A549 (cell line): ENCODE measurements around the gene ZWILCH. TPM values are rescaled to one million over a fixed set of nuclear protein-coding genes. Genes with fewer than 3 reads are reported as not detected.

Experiments used
- ATAC-seq, 2 experiments: fragments of 200-7000 bp in 1 of 2; fragments of >200 bp in 1 of 2; cut with Nextera tagmentation in 1 of 2; cut with Tn5 transposase in 1 of 2; 3 replicates each; pipeline versions ENCODE4 v1.8.0 to v1.9.1; 2018 to 2020; ENCODE audit warnings: mild to moderate bottlenecking in 1 of 2, moderate library complexity in 1 of 2
- CTCF ChIA-PET: fragments of 300-600 bp; sonication (Branson Sonifier 250); formaldehyde crosslinking; extraction: SDS; loops from one replicate; lab custom pipeline; 2021; ENCODE audit warnings: antibody characterized with exemption, inconsistent platforms; lab: Yijun Ruan, JAX
- POLR2A ChIA-PET: fragments of 350-600 bp; formaldehyde crosslinking; extraction: SDS; loops from one replicate; lab custom pipeline; 2021; ENCODE audit warnings: antibody characterized with exemption, inconsistent platforms; lab: Yijun Ruan, JAX
- DNase-seq, 2 experiments: peaks; one replicate each; pipeline versions ENCODE4 v3.0.0 to v3.0.0-alpha.2; 2011 to 2016; ENCODE audit warnings: low read depth in 1 of 2, low spot score in 1 of 2
- FAIRE-seq: peaks from 2 replicates; lab custom pipeline; 2011; peaks lifted over from hg19 to GRCh38; lab: Jason Lieb, UNC
- H3K27ac ChIP-seq, 2 experiments: fragments of >200 bp; sonication (Bioruptor Twin); formaldehyde crosslinking; 3 replicates each; pipeline ENCODE4 v1.5.1; 2016 to 2017
- H3K4me1 ChIP-seq: fragments of >200 bp; sonication (Bioruptor Twin); formaldehyde crosslinking; 3 replicates; pipeline ENCODE4 v1.6.1; 2016
- H3K4me2 ChIP-seq: fragments of >200 bp; sonication (Bioruptor Twin); formaldehyde crosslinking; 3 replicates; pipeline ENCODE4 v1.6.1; 2016
- H3K4me3 ChIP-seq: fragments of >200 bp; sonication (Bioruptor Twin); formaldehyde crosslinking; 3 replicates; pipeline ENCODE4 v1.5.1; 2016
- H3K9me3 ChIP-seq: fragments of >200 bp; sonication (Bioruptor Twin); formaldehyde crosslinking; 3 replicates; pipeline ENCODE4 v1.6.1; 2016
- ATOH8 ChIP-seq: fragments of 250-450 bp; sonication (Bioruptor Pico); IDR thresholded peaks from 2 replicates; pipeline ENCODE4 v1.5.0; 2020; ENCODE audit warnings: low read depth, mild to moderate bottlenecking, moderate library complexity
- BCL3 ChIP-seq: fragments of >200 bp; sonication (Bioruptor Twin); formaldehyde crosslinking; IDR thresholded peaks from 3 replicates; pipeline ENCODE4 v1.6.1; 2016
- BHLHE40 ChIP-seq: IDR thresholded peaks from 2 replicates; pipeline ENCODE4 v1.6.1; 2012; ENCODE audit warnings: low read depth, low read length, inconsistent platforms
- CTCF ChIP-seq: fragments of >200 bp; sonication (Bioruptor Twin); formaldehyde crosslinking; IDR thresholded peaks from 3 replicates; pipeline ENCODE4 v1.5.1; 2016
- EP300 ChIP-seq, 2 experiments: fragments of >200 bp; sonication (Bioruptor Twin); formaldehyde crosslinking; IDR thresholded peaks; 2 replicates in 1 of 2; 3 replicates in 1 of 2; pipeline ENCODE4 v1.6.1; 2016 to 2017
- HEYL ChIP-seq: fragments of 250-450 bp; sonication (Bioruptor Pico); IDR thresholded peaks from 2 replicates; pipeline ENCODE4 v1.8.0; 2021; ENCODE audit warnings: mild to moderate bottlenecking, moderate library complexity
- HMGXB4 ChIP-seq: fragments of 250-450 bp; sonication (Bioruptor Pico); IDR thresholded peaks from 2 replicates; pipeline ENCODE4 v1.5.0; 2021; ENCODE audit warnings: mild to moderate bottlenecking, moderate library complexity, borderline replicate concordance
- HOXB5 ChIP-seq: fragments of 250-450 bp; sonication (Bioruptor Pico); IDR thresholded peaks from 2 replicates; pipeline ENCODE4 v1.5.0; 2020; ENCODE audit warnings: mild to moderate bottlenecking, moderate library complexity
- JUNB ChIP-seq: fragments of >200 bp; sonication (Bioruptor Twin); formaldehyde crosslinking; IDR thresholded peaks from 2 replicates; pipeline ENCODE4 v1.6.1; 2016
- KDM1A ChIP-seq: fragments of 200-600 bp; sonication (generic); IDR thresholded peaks from 2 replicates; pipeline ENCODE4 v1.6.1; 2016; ENCODE audit warnings: low read depth, mild to moderate bottlenecking
- MAFK ChIP-seq: fragments of 450-650 bp; IDR thresholded peaks from 2 replicates; pipeline ENCODE4 v1.6.1; 2014; ENCODE audit not compliant: partially characterized antibody
- MAZ ChIP-seq: fragments of 150-350 bp; IDR thresholded peaks from 2 replicates; pipeline ENCODE4 v1.6.1; 2014; ENCODE audit warnings: antibody characterized with exemption, low read depth, low read length, borderline replicate concordance
- NR3C1 ChIP-seq: fragments of >200 bp; sonication (Bioruptor Twin); formaldehyde crosslinking; IDR thresholded peaks from 3 replicates; pipeline ENCODE4 v1.6.1; 2017
- PHF8 ChIP-seq: fragments of 200-600 bp; sonication (generic); IDR thresholded peaks from 2 replicates; pipeline ENCODE4 v1.6.1; 2016; ENCODE audit warnings: low read depth, mild to moderate bottlenecking, antibody characterized with exemption, moderate library complexity, borderline replicate concordance
- POLR2A ChIP-seq: IDR thresholded peaks from 2 replicates; pipeline ENCODE4 v1.6.1; 2012; ENCODE audit warnings: mild to moderate bottlenecking, low read length
- POLR2AphosphoS2 ChIP-seq: conservative IDR thresholded peaks from 2 replicates; pipeline ENCODE4 v1.6.1; 2012; ENCODE audit warnings: low read length, improper control_type of control experiment, inconsistent platforms
- RAD21 ChIP-seq, 2 experiments: fragments of >200 bp in 1 of 2; sonication (Bioruptor Twin) in 1 of 2; formaldehyde crosslinking in 1 of 2; IDR thresholded peaks in 1 of 2; conservative IDR thresholded peaks in 1 of 2; 2 replicates in 1 of 2; 3 replicates in 1 of 2; pipeline ENCODE4 v1.6.1; 2012 to 2018; ENCODE audit warnings: inconsistent platforms in 1 of 2
- RARB ChIP-seq: fragments of 250-450 bp; sonication (Bioruptor Pico); IDR thresholded peaks from 2 replicates; pipeline ENCODE4 v1.8.0; 2021; ENCODE audit warnings: mild to moderate bottlenecking, moderate library complexity
- REST ChIP-seq: fragments of 200-600 bp; sonication (generic); IDR thresholded peaks from 2 replicates; pipeline ENCODE4 v1.6.1; 2016; ENCODE audit warnings: antibody characterized with exemption, mild to moderate bottlenecking, moderate library complexity
- RNF2 ChIP-seq: fragments of 200-600 bp; sonication (generic); IDR thresholded peaks from 2 replicates; pipeline ENCODE4 v1.6.1; 2016; ENCODE audit warnings: low read depth, mild to moderate bottlenecking, antibody characterized with exemption, moderate library complexity, borderline replicate concordance
- SMC3 ChIP-seq: fragments of >200 bp; sonication (Bioruptor Twin); formaldehyde crosslinking; IDR thresholded peaks from 3 replicates; pipeline ENCODE4 v1.6.1; 2018; ENCODE audit warnings: inconsistent platforms
- TFCP2L1 ChIP-seq: fragments of 250-450 bp; sonication (Bioruptor Pico); IDR thresholded peaks from 2 replicates; pipeline ENCODE4 v1.5.0; 2021; ENCODE audit warnings: mild to moderate bottlenecking
- TP53 ChIP-seq: fragments of 250-450 bp; sonication (Bioruptor Pico); IDR thresholded peaks from 2 replicates; pipeline ENCODE4 v1.5.0; 2021; ENCODE audit warnings: mild to moderate bottlenecking, moderate library complexity
- WGBS: methylation state at CpG from one replicate; pipeline ENCODE4 v1.1.6; 2017; ENCODE audit errors: missing lambda C conversion rate; 5-methylcytosine and 5-hydroxymethylcytosine counted together
- polyA plus RNA-seq, 4 experiments: library from polyadenylated mRNA; depleted of rRNA in 3 of 4; stranded (reverse); fragments of >200 nt; fragmentation: RNase III in 1 of 4; extraction: RNeasy Plus Mini Kit Qiagen cat#74134 plus additional on column Dnase treatment in 1 of 4; gene quantifications; 2 replicates in 3 of 4; 3 replicates in 1 of 4; pipeline ENCODE4 v1.2.3, GENCODE V29; 2011 to 2017

The ZWILCH gene
- polyA plus RNA-seq, 2 of the 4 experiments (the other 2 are of a cell fraction): 49.4 to 70.9 TPM

GRCh38 chr15:66472176-66472999 is 32.7 kb upstream of the ZWILCH start:
- peak overlapping the region in 1 of 2 experiments; percentile 34; a peak in 2 of 6 replicates for H3K27ac ChIP-seq
- peak overlapping the region; percentile 54 for H3K4me2 ChIP-seq
- WGBS: 79% methylated on average over 8 of the region's 8 CpGs
- ATAC-seq (peak in 1 of 2 experiments; percentile 29; a peak in 3 of 6 replicates), FAIRE-seq (no peak), DNase-seq (no peak)
- TF ChIP-seq HMGXB4 (CRISPR knock-in tag) (no peak), BCL3 (no peak), HOXB5 (CRISPR knock-in tag) (no peak), HEYL (CRISPR knock-in tag) (no peak), ATOH8 (no peak), MAZ (no peak), PHF8 (no peak), NR3C1 (no peak), POLR2A (no peak), MAFK (no peak)
- no peak overlapping the region for H3K4me3 ChIP-seq
- ChIA-PET POLR2A (interaction anchor here (1.0 kb wide), 1 partner anchor 85 kb away, joined by 3 read pairs; the partner anchor contains the start of gene MAP2K1), CTCF (interaction anchor here (0.8 to 2.4 kb wide), 7 partner anchors 10 to 381 kb away, joined by 3 to 12 read pairs (median 3); partner anchors contain the start of gene MAP2K1)
- H3K4me1 ChIP-seq: peaks cover 14% of the 10 kb centered on the region
- H3K9me3 ChIP-seq: no peaks in the 10 kb centered on the region

GRCh38 chr15:66474135-66474534 is 31.0 kb upstream of the ZWILCH start:
- Histone ChIP-seq H3K4me1 (peaks cover 14% of the 10 kb centered on the region), H3K4me3 (no peak overlapping the region), H3K9me3 (no peaks in the 10 kb centered on the region), H3K27ac (no peak overlapping the region), H3K4me2 (no peak overlapping the region)
- ChIA-PET CTCF (interaction anchor here (0.5 to 3.2 kb wide), 6 partner anchors 16 to 87 kb away, joined by 3 to 16 read pairs (median 6); partner anchors contain the start of genes MAP2K1 and SNAPC5), POLR2A (no interaction called here)
- 98% methylated on average over 2 of the region's 2 CpGs for WGBS
- no peak for ATAC-seq
- FAIRE-seq: no peak
- DNase-seq: no peak
- TF ChIP-seq EP300 (IDR thresholded peaks at IDR 0.05): no peak
- TF ChIP-seq BHLHE40: no peak
- TF ChIP-seq HOXB5 (CRISPR knock-in tag): no peak
- TF ChIP-seq MAZ: no peak
- TF ChIP-seq KDM1A: no peak
- TF ChIP-seq RAD21 (conservative IDR thresholded peaks at IDR 0.05 in 1 of 2, IDR thresholded peaks at IDR 0.05 in 1 of 2): no peak
- no peak for TF ChIP-seq RARB (CRISPR knock-in tag)
- no peak for TF ChIP-seq TP53 (CRISPR knock-in tag)
- TF ChIP-seq NR3C1: no peak
- TF ChIP-seq SMC3: no peak
- TF ChIP-seq RNF2: no peak
- TF ChIP-seq POLR2AphosphoS2: no peak
- TF ChIP-seq JUNB: no peak
- no peak for TF ChIP-seq HMGXB4 (CRISPR knock-in tag)
- TF ChIP-seq TFCP2L1: no peak
- TF ChIP-seq CTCF: no peak
- no peak for TF ChIP-seq REST
